K562 (cell line): ENCODE measurements around the gene FERMT3. TPM values are rescaled to one million over a fixed set of nuclear protein-coding genes. Genes with fewer than 3 reads are reported as not detected.
A peak's percentile ranks its signal among the peaks of the same experiment; 100 is the strongest.

Experiments
- GABPB1 ChIP-seq: sonication (generic); formaldehyde crosslinking; IDR thresholded peaks from 2 replicates; pipeline ENCODE4 v1.8.0; 2022; ENCODE audit warnings: mild to moderate bottlenecking, missing genetic modification reagents
- LARP7 ChIP-seq: fragments of 450-650 bp; IDR thresholded peaks from 2 replicates; pipeline ENCODE4 v1.6.1; 2016
- MYBL2 ChIP-seq, 2 experiments: fragments of 450-650 bp in 1 of 2; sonication (generic) in 1 of 2; formaldehyde crosslinking in 1 of 2; IDR thresholded peaks; 2 replicates each; pipeline versions ENCODE4 v1.6.1 to v1.8.1; 2017 to 2022; ENCODE audit warnings: borderline replicate concordance in 1 of 2, inconsistent platforms in 1 of 2, low read depth in 1 of 2, mild to moderate bottlenecking in 1 of 2, missing genetic modification reagents in 1 of 2, moderate library complexity in 1 of 2
- NR2C2 ChIP-seq, 2 experiments: fragments of 200-800 bp in 1 of 2; sonication (Bioruptor generic) in 1 of 2; sonication (generic) in 1 of 2; formaldehyde crosslinking in 1 of 2; IDR thresholded peaks; 2 replicates each; pipeline versions ENCODE4 v1.6.1 to v1.8.0; 2016 to 2022; ENCODE audit warnings: mild to moderate bottlenecking in 1 of 2, missing compliant biosample characterization in 1 of 2, missing genetic modification characterization in 1 of 2, missing genetic modification reagents in 1 of 2
- RCOR1 ChIP-seq, 2 experiments: IDR thresholded peaks; 2 replicates each; pipeline ENCODE4 v1.6.1; 2012; ENCODE audit warnings: low read depth in 2 of 2, low read length in 2 of 2, borderline replicate concordance in 1 of 2, improper control_type of control experiment in 1 of 2
- STAT5B ChIP-seq: fragments of 250-450 bp; sonication (Bioruptor Pico); IDR thresholded peaks from 2 replicates; pipeline ENCODE4 v1.8.0; 2021; ENCODE audit warnings: mild to moderate bottlenecking, inconsistent platforms
- TEAD1 ChIP-seq, 2 experiments: fragments of 450-650 bp in 1 of 2; sonication (generic) in 1 of 2; formaldehyde crosslinking; IDR thresholded peaks; 2 replicates each; pipeline versions ENCODE4 v1.4.0 to v1.8.0; 2020 to 2022; ENCODE audit warnings: mild to moderate bottlenecking in 2 of 2, missing genetic modification reagents in 1 of 2
- TSC22D4 ChIP-seq: fragments of 450-650 bp; IDR thresholded peaks from 2 replicates; pipeline ENCODE4 v1.6.1; 2016; ENCODE audit warnings: missing genetic modification characterization, missing biosample characterization, control low read depth
- ZNF318 ChIP-seq, 2 experiments: fragments of 450-650 bp; IDR thresholded peaks; 2 replicates each; pipeline ENCODE4 v1.6.1; 2016; ENCODE audit warnings: mild to moderate bottlenecking in 2 of 2, borderline replicate concordance in 1 of 2, low read depth in 1 of 2, moderate library complexity in 1 of 2
- polyA plus RNA-seq, 8 experiments: library from polyadenylated mRNA; depleted of rRNA in 4 of 8; stranded (reverse) in 5 of 8; unstranded in 3 of 8; fragments of >200 nt; fragmentation: Nextera tagmentation in 2 of 8; fragmentation: Illumina TruSeq in 1 of 8; extraction: Ambion mirVana in 2 of 8; extraction: Trizol in 1 of 8; gene quantifications; 2 replicates each; pipeline versions ENCODE4 v1.2.1 to v1.2.3, GENCODE V29; 2011 to 2014; ENCODE audit warnings: inconsistent platforms in 1 of 8, missing spikeins in 1 of 8
- total RNA-seq, 7 experiments: library from RNA; depleted of rRNA in 6 of 7; stranded (reverse); fragments of >200 nt in 6 of 7; fragmentation: Illumina TruSeq in 2 of 7; extraction: Trizol in 2 of 7; gene quantifications; 2 replicates each; pipeline versions ENCODE4 v1.2.1 to v1.2.3, GENCODE V29; 2011 to 2021; ENCODE audit warnings: low replicate concordance in 1 of 7
- TF ChIP-seq, protein P1 (sequence below): fragments of 450-650 bp; formaldehyde crosslinking; conservative IDR thresholded peaks from 2 replicates; pipeline ENCODE4 v1.4.0; 2022; ENCODE audit warnings: mild to moderate bottlenecking, missing genetic modification characterization
- TF ChIP-seq, protein P2 (sequence below): fragments of 250-450 bp; sonication (Bioruptor Pico); IDR thresholded peaks from 2 replicates; pipeline ENCODE4 v1.8.0; 2022; ENCODE audit warnings: inconsistent platforms
- TF ChIP-seq, protein P3 (sequence below): sonication (generic); formaldehyde crosslinking; IDR thresholded peaks from 2 replicates; pipeline ENCODE4 v1.8.0; 2022; ENCODE audit warnings: mild to moderate bottlenecking, low read depth, missing genetic modification reagents

The FERMT3 gene
- total and polyA plus RNA-seq, 9 of the 15 experiments (the other 6 are each of a cell fraction or from before 2014, with no cell fraction given): 3.2 to 275 (median 79.7) TPM

DNA sequence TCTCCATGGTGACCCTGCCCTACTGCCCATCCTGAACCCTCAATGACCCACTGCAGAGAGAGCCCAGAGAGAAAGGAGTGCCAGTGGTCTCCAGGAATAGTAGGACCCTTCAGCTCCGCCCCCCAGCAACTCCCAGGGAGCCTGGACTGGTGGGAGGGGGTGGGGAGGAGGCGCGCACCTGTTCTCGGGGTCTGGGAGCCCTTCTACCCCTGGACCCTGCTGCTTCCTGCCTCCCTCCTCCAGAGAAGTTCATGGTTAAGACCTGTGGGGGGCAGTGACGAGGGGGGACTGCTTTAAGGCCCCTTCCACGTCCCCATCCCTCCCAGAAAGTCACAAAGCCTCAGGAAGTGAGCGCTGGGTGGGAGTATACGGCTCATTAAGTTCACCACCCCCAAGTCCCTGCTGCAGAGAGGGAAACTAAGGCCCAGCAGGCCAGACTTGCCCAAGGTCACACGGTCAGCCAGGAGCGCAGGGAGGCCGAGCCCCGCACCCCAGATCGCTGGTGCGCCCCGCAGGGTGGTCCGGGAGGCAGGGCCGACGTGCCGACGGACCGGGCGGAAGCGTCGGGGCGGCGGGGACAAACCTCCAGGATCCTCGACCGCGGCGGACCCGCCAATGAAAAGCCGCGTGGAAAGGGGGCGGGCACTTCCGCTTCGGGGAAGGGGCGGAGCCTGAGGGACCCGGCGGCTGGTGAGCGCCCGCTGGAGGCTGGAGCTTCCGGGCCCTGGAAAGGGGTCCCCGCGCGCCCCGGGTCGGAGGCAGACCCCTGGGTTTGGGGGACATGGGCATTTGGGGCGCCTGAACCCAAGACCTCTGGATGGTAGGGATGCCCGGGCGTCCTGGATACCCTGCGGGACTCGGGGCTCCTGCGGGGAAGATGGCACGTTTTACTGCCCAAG lies 19.3 kb downstream of the FERMT3 start, which contains the start of the genes NUDT22 and TRPT1 (continued):
- TF ChIP-seq ZNF318 (IDR thresholded peaks at IDR 0.05; ENCODE audit: borderline replicate concordance in 1 of 2, low read depth in 1 of 2) (no peak), RCOR1 (IDR thresholded peaks at IDR 0.05; ENCODE audit: borderline replicate concordance in 1 of 2, low read depth in 2 of 2, low read length in 2 of 2) (no peak), TEAD1 (CRISPR knock-in tag; IDR thresholded peaks at IDR 0.05) (peak in 1 of 2 experiments; percentile 45; a peak in 1 of 4 replicates), GABPB1 (peak; percentile 92), LARP7 (0 out of 2 replicates have a peak, but pooled peaks have one; percentile 35), TSC22D4 (tag) (no peak), MYBL2 (IDR thresholded peaks at IDR 0.05; ENCODE audit: low read depth) (no peak), MYBL2 (CRISPR knock-in tag; IDR thresholded peaks at IDR 0.05; ENCODE audit: borderline replicate concordance) (no peak), STAT5B (CRISPR knock-in tag) (no peak), NR2C2 (CRISPR knock-in tag; IDR thresholded peaks at IDR 0.05) (no peak), NR2C2 (tag; IDR thresholded peaks at IDR 0.05) (peak; percentile 61)
- TF ChIP-seq, protein P1, sequence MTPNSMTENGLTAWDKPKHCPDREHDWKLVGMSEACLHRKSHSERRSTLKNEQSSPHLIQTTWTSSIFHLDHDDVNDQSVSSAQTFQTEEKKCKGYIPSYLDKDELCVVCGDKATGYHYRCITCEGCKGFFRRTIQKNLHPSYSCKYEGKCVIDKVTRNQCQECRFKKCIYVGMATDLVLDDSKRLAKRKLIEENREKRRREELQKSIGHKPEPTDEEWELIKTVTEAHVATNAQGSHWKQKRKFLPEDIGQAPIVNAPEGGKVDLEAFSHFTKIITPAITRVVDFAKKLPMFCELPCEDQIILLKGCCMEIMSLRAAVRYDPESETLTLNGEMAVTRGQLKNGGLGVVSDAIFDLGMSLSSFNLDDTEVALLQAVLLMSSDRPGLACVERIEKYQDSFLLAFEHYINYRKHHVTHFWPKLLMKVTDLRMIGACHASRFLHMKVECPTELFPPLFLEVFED: 0 out of 2 replicates have a peak, but pooled peaks have one; percentile 55
- TF ChIP-seq, protein P2, sequence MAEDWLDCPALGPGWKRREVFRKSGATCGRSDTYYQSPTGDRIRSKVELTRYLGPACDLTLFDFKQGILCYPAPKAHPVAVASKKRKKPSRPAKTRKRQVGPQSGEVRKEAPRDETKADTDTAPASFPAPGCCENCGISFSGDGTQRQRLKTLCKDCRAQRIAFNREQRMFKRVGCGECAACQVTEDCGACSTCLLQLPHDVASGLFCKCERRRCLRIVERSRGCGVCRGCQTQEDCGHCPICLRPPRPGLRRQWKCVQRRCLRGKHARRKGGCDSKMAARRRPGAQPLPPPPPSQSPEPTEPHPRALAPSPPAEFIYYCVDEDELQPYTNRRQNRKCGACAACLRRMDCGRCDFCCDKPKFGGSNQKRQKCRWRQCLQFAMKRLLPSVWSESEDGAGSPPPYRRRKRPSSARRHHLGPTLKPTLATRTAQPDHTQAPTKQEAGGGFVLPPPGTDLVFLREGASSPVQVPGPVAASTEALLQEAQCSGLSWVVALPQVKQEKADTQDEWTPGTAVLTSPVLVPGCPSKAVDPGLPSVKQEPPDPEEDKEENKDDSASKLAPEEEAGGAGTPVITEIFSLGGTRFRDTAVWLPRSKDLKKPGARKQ (CRISPR knock-in tag): no peak
- TF ChIP-seq, protein P3, sequence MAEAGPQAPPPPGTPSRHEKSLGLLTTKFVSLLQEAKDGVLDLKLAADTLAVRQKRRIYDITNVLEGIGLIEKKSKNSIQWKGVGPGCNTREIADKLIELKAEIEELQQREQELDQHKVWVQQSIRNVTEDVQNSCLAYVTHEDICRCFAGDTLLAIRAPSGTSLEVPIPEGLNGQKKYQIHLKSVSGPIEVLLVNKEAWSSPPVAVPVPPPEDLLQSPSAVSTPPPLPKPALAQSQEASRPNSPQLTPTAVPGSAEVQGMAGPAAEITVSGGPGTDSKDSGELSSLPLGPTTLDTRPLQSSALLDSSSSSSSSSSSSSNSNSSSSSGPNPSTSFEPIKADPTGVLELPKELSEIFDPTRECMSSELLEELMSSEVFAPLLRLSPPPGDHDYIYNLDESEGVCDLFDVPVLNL (CRISPR knock-in tag): no peak
